GM12892 (cell line): ENCODE measurements around the gene VPS8.

Source experiments
- POLR2A ChIP-seq: IDR thresholded peaks from 2 replicates; pipeline ENCODE4 v1.6.1; 2011; ENCODE audit warnings: low read depth, low read length, control low read depth
- POLR2AphosphoS5 ChIP-seq: IDR thresholded peaks from 2 replicates; pipeline ENCODE4 v1.6.1; 2011; ENCODE audit warnings: low read depth, low read length, control low read depth

GRCh38 chr3:184949251-184949965, 137.4 kb downstream of the VPS8 start:
- TF ChIP-seq POLR2AphosphoS5: no peak
- TF ChIP-seq POLR2A: no peak
